Gastrocnemius medialis (tissue), 4 donors: Measurements from ENCODE around the gene CD96. TPM values are rescaled to one million over a fixed set of nuclear protein-coding genes. Genes with fewer than 3 reads are reported as not detected.

ENCODE experiments used
- ATAC-seq, 2 donors: fragments of 150-250 bp; one replicate each; pipeline ENCODE4 v1.9.1; 2016
- DNase-seq, 2 donors: peaks; one replicate each; pipeline ENCODE4 v3.0.0-alpha.2; 2019
- H3K27ac ChIP-seq, 4 donors: fragments of 200-600 bp; sonication (generic); 1 replicate in 1 of 4; 2 replicates in 3 of 4; pipeline ENCODE4 v1.5.1; 2016 to 2018; ENCODE audit warnings: mild to moderate bottlenecking in 2 of 4, moderate library complexity in 1 of 4
- H3K27me3 ChIP-seq, 3 donors: fragments of 200-600 bp; sonication (generic) in 2 of 3; 1 replicate in 1 of 3; 2 replicates in 2 of 3; pipeline versions ENCODE4 v1.5.1 to v1.6.0; 2016 to 2019; ENCODE audit warnings: mild to moderate bottlenecking in 1 of 3, moderate library complexity in 1 of 3
- H3K36me3 ChIP-seq, 2 donors: fragments of 200-600 bp; sonication (generic) in 1 of 2; one replicate each; pipeline ENCODE4 v1.5.1; 2017 to 2018
- H3K4me1 ChIP-seq, 2 donors: fragments of 200-600 bp; sonication (generic) in 1 of 2; one replicate each; pipeline ENCODE4 v1.5.1; 2016 to 2017; ENCODE audit warnings: mild to moderate bottlenecking in 2 of 2
- H3K4me3 ChIP-seq, 4 donors: fragments of 200-600 bp; sonication (generic) in 3 of 4; 1 replicate in 1 of 4; 2 replicates in 3 of 4; pipeline ENCODE4 v1.5.1; 2016 to 2019; ENCODE audit warnings: mild to moderate bottlenecking in 2 of 4
- H3K9me3 ChIP-seq, 3 donors: fragments of 200-600 bp; sonication (generic) in 2 of 3; 1 replicate in 1 of 3; 2 replicates in 2 of 3; pipeline ENCODE4 v1.5.1; 2016 to 2019
- CTCF ChIP-seq, 5 experiments: fragments of 450-650 bp in 3 of 5; fragments of 200-600 bp in 2 of 5; sonication (generic) in 2 of 5; IDR thresholded peaks in 4 of 5; conservative IDR thresholded peaks in 1 of 5; 1 replicate in 4 of 5; 2 replicates in 1 of 5; pipeline ENCODE4 v1.5.1; 2016 to 2019; ENCODE audit warnings: antibody characterized with exemption in 5 of 5, mild to moderate bottlenecking in 3 of 5, moderate library complexity in 3 of 5
- POLR2A ChIP-seq, 2 donors: fragments of 450-650 bp; IDR thresholded peaks; one replicate each; pipeline ENCODE4 v1.6.1; 2017; ENCODE audit warnings: antibody characterized with exemption in 2 of 2, mild to moderate bottlenecking in 2 of 2, moderate library complexity in 2 of 2
- in situ Hi-C, 4 donors: fragments of 200-750 bp; cut with MboI; loops; one replicate each; pipeline versions ENCODE4 v1.15.0 to v1.8.0; 2017; ENCODE audit warnings: low sequenced_read_pairs in 4 of 4
- intact Hi-C: fragments of 100-400 bp; cut with DNase I; formaldehyde crosslinking; loops from one replicate; pipeline ENCODE4 v1.15.1; 2023; ENCODE audit warnings: low total_unique reads
- total RNA-seq, 4 donors: library from RNA; depleted of rRNA; stranded (reverse); fragments of >200 nt; gene quantifications; one replicate each; pipeline versions ENCODE4 v1.1.0 to v1.2.3, GENCODE V29; 2016

Gene CD96
- total RNA-seq, 4 donors from 2014 or later: 0.85 TPM; not detected in 3

GRCh38 chr3:111531446-111531845, 10.6 kb upstream of the CD96 start:
- H3K27me3 ChIP-seq: no peaks in the 10 kb centered on the region
- intact Hi-C loops (no loop called here), in situ Hi-C loops (no loop called here)
- no peak for DNase-seq
- H3K36me3 ChIP-seq: no peaks in the 10 kb centered on the region
- no peaks in the 10 kb centered on the region for H3K4me1 ChIP-seq
- no peak for ATAC-seq
- TF ChIP-seq POLR2A (IDR thresholded peaks at IDR 0.05) (no peak), CTCF (IDR thresholded peaks at IDR 0.05 in 4 of 5, conservative IDR thresholded peaks at IDR 0.05 in 1 of 5) (no peak)
- H3K27ac ChIP-seq: no peak overlapping the region
- H3K4me3 ChIP-seq: no peak overlapping the region
- H3K9me3 ChIP-seq: no peaks in the 10 kb centered on the region

- in situ Hi-C loops: no loop called here
- H3K27ac ChIP-seq: no peak overlapping the region
Measured at GRCh38 chr3:111534701-111535100, 7.3 kb upstream of the CD96 start.

GRCh38 chr3:111538111-111538510, 3.9 kb upstream of the CD96 start:
- Histone ChIP-seq H3K36me3 (no peaks in the 10 kb centered on the region), H3K27ac (no peak overlapping the region), H3K27me3 (peaks cover 0 to 4% (median 0%) of the 10 kb centered on the region in 3 donors), H3K9me3 (no peaks in the 10 kb centered on the region), H3K4me1 (no peaks in the 10 kb centered on the region), H3K4me3 (no peak overlapping the region)
- no peak for DNase-seq
- in situ Hi-C loops: no loop called here
- intact Hi-C loops: no loop called here
- TF ChIP-seq CTCF (IDR thresholded peaks at IDR 0.05 in 4 of 5, conservative IDR thresholded peaks at IDR 0.05 in 1 of 5) (no peak), POLR2A (IDR thresholded peaks at IDR 0.05) (no peak)
- no peak for ATAC-seq

More at GRCh38 chr3:111534701-111535100, 7.3 kb upstream of the CD96 start:
- ATAC-seq (no peak), DNase-seq (no peak)
- no peak for TF ChIP-seq POLR2A (IDR thresholded peaks at IDR 0.05)
- no peak for TF ChIP-seq CTCF (IDR thresholded peaks at IDR 0.05 in 4 of 5, conservative IDR thresholded peaks at IDR 0.05 in 1 of 5)
- H3K4me3 ChIP-seq: no peak overlapping the region
- intact Hi-C loops: no loop called here
- no peaks in the 10 kb centered on the region for H3K36me3 ChIP-seq
- H3K4me1 ChIP-seq: no peaks in the 10 kb centered on the region
- no peaks in the 10 kb centered on the region for H3K27me3 ChIP-seq
- no peaks in the 10 kb centered on the region for H3K9me3 ChIP-seq

- in situ Hi-C loops (no loop called here), intact Hi-C loops (no loop called here)
- peaks cover 0 to 4% (median 0%) of the 10 kb centered on the region in 3 donors for H3K27me3 ChIP-seq
- no peak for TF ChIP-seq POLR2A (IDR thresholded peaks at IDR 0.05)
- H3K27ac ChIP-seq: no peak overlapping the region
- no peaks in the 10 kb centered on the region for H3K36me3 ChIP-seq
- H3K4me3 ChIP-seq: no peak overlapping the region
- H3K9me3 ChIP-seq: no peaks in the 10 kb centered on the region
- no peak for ATAC-seq
- DNase-seq: no peak
- no peaks in the 10 kb centered on the region for H3K4me1 ChIP-seq
Measured at GRCh38 chr3:111538681-111539083, 3.3 kb upstream of the CD96 start.

- no peak for ATAC-seq
Measured at GRCh38 chr3:111539351-111540331, 2.4 kb upstream of the CD96 start.

More at GRCh38 chr3:111539351-111540331, 2.4 kb upstream of the CD96 start:
- intact Hi-C loops (no loop called here), in situ Hi-C loops (no loop called here)
- H3K27me3 ChIP-seq: peaks cover 0 to 4% (median 0%) of the 10 kb centered on the region in 3 donors
- no peak for DNase-seq
- TF ChIP-seq POLR2A (IDR thresholded peaks at IDR 0.05) (no peak), CTCF (IDR thresholded peaks at IDR 0.05 in 4 of 5, conservative IDR thresholded peaks at IDR 0.05 in 1 of 5) (no peak)
- no peaks in the 10 kb centered on the region for H3K9me3 ChIP-seq
- H3K36me3 ChIP-seq: no peaks in the 10 kb centered on the region
- no peak overlapping the region for H3K4me3 ChIP-seq
- H3K27ac ChIP-seq: no peak overlapping the region
- H3K4me1 ChIP-seq: no peaks in the 10 kb centered on the region
